ENCODE data around the gene PPP2R3A.
A peak's percentile ranks its signal among the peaks of the same experiment; 100 is the strongest.
"Not testable (repeated sequence)": the region's sequence is repeated elsewhere in the genome, so short reads cannot be mapped to it uniquely, and the experiment has no call there.

The PPP2R3A gene

DNA sequence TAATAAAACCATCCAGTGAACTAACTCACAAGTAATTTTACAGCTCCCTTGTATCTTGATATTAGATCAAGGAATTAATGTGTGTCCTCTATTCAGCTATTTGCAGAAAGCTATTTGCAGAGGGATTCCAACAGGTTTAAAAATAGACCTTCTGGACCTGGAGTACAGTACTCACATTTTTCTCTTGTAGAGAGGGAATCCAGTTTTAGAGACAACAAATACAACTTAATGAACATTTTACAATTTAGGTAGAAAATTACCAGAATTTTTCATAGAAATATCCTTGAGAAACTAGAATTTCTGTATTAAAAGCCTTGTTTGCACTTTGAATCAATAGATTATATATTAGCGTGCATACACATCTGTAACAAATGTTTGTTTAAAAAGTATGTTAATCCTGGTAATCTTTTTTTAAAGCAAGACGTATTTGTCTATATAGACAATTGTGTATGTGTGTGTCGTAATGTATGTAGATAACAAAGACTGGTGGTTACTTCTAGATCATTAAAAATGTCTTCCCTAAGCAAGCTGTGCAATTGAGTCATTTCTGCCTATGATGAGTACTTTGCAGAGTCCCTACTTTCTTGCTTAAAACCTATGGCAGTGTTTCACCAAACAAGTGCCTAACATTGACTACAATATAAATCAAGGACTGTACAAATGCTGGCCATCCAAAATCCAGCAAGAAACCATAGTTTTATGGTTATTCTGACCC is 57.9 kb downstream of the PPP2R3A start:
- DNase-seq, result no peak

- no peak for DNase-seq
Observed at GRCh38 chr3:136036306-136036705, 70.8 kb downstream of the PPP2R3A start.

DNA sequence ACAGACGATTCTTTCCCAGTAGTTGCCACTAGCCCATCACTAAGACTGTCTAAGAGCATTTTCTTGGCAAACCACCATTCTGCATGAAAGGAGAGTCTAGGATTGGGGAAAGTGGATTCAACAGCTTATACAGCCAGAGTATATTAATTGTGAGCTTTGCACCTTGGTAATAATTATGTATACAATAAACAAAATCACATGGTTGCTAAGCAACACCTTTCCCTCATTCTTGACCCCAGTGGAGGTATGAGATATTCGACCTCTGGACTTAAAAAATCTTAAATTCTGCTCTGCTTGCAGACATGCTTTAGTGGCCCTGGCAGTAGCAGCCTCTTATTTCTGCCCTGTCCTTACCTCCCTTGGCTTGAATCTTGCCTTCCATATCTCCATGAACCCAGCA is 73.1 kb downstream of the PPP2R3A start:
- DNase-seq, result no peak

GRCh38 chr3:136042608-136043221 is 77.2 kb downstream of the PPP2R3A start:
- no peak for DNase-seq

- no peak for DNase-seq
Observed at GRCh38 chr3:136044980-136045745, 79.6 kb downstream of the PPP2R3A start.

- no peak for DNase-seq
Observed at GRCh38 chr3:136048068-136048467, 82.5 kb downstream of the PPP2R3A start.

DNA sequence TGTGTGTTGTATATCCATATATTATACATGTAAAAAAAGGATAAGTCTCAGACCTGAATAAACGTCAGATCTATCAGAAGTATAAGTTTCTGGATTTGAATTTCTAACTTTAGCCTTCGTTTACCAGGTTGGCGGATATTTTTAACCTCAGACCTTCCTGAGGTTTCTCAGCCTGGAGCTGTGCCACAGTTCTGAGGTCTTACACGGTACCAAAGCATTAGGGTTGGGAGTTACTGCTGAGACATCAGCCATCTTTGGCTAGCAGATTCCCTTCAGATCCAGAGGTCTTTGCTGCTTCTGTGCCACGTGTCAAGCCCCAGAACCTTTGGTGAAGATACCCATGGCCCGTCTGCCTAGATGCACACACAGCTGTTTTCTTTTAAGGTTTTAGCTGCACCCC is 84.7 kb downstream of the PPP2R3A start:
- DNase-seq, result no peak

GRCh38 chr3:136055491-136055890 is 90.0 kb downstream of the PPP2R3A start:
- DNase-seq, result no peak

- DNase-seq, result no peak
Observed at GRCh38 chr3:136067211-136067610, 101.7 kb downstream of the PPP2R3A start.

DNA sequence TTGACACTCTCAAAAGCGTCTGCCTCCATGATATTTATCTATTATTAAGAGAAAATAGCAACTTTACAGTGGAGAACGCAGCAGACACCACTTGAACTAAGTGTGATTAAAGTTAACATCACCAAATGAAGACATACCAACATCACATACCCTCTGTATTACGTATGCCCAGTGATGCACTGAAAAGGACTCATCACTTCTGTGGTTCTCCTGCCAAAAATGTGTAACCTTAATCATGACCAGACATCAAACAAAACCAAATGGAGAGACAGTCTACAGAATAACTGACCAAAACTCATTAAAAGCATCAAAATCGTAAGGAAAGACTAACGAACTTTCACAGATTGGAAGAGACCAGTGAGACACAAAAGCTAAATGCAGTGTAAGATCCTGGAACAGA is 103.2 kb downstream of the PPP2R3A start:
- no peak for DNase-seq

DNA sequence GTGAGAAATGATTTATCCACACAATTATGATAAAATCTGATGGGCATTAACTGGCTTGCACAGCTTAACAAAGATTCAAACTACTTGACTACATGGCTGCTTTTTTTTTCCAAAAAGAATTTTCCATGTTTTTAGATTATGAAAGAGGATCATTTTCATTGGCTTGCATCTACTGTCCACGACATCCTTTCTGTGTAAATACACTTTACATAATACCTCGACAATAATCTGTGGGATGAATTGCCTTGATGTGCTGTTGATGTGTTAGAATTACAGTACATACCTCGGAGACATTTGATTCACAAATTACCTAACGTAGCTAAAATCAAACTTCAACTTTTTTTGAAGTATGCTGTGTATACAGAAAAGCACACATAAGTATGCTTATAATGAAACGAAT is 104.4 kb downstream of the PPP2R3A start:
- no peak for DNase-seq

- DNase-seq, result no peak
Observed at GRCh38 chr3:136070334-136070733, 104.8 kb downstream of the PPP2R3A start.

DNA sequence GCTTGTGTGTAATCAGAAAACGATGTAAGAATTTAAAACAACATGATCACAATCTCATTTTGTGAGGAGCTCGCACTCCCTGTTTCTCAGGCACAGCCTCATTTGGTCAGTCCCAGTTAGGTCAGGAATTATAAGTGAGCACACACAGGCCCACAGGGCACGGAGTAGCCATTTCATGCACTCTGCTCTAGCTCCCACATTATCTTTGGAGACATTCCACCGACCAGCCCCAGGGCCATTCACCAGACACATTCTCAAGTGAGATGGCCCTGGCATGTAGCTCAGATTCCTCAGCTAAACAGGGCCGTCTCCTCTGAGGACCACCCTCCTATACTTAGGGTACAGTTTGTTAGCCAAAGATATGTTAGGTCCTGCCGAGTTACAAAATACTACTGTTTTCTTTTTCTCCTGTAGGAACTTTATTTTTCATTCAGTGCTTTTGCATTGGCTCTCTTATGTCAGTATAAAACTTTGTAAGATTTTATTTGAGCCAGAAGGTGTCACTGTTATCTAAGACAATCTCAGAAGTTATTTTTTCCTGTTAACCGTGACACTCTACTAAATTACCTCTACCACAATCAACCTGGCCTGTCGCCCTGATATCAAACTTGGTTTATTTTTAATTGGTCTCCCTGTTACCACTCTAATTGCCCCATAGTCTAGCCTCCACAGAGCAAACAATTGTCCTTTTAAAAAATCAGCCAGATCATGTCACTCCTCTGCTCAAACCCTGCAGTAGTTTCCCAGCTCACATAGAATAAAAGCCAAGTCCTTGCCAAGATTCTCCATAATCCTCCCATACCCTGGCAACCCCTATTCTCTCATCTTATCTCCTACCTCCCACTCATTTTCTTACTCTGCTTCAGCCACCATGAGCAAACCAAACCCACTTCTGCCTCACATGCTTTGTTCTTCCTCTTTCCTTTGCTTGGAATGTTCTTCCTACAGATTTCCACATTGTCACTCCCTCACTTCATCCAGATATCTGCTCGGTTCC is 105.7 kb downstream of the PPP2R3A start:
- no peak for DNase-seq

- no peak for DNase-seq
Observed at GRCh38 chr3:136074546-136075170, 109.1 kb downstream of the PPP2R3A start.

DNA sequence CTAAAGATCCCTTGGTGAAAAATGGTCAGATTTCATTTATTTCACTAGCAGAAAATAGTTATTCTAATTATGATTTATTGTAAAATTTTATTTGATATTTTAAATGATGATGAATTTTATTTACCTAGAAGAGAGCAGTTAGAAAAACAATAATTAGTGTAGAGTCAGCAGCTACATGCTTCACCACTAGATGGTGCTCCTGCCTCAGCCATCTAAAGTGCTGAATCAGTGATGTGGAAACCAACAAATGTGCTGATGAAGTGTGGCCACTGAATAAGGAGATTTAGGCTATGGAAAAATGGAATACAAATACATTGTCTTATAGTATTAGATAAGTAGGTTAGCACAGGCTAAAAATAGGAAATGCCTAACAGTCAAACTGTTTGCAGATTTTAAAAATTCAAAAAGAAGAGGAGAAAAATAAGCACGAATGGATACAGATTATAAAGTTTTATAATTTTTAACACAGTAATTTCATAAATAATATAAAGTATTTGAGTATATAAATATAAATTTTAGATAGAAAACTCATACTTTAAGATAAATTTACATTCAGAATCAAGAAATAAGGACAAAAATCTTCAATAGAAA is 109.8 kb downstream of the PPP2R3A start:
- DNase-seq, result peak; percentile 78

DNA sequence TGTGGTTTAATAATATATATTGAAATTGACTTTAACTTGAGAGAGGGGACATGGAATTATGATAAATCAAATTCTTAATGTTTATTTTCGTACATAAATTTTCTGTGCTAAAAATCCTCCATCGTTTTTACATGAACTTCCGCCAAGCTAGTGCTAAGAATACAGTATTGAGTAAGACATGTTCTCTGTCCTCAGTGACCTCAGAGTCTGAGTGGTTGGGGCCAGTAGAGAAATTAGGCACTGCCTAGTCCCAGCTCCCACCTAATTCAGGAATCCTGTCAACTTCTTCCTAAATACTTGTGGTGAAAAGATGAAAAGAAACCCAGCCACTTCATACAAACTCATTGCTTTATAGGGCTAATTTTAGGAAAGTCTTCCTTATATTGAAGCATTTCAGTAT is 110.3 kb downstream of the PPP2R3A start:
- DNase-seq, result no peak

- DNase-seq, result no peak
Observed at GRCh38 chr3:136078421-136079364, 113.2 kb downstream of the PPP2R3A start.

GRCh38 chr3:136083641-136084382 is 118.3 kb downstream of the PPP2R3A start:
- not testable (repeated sequence) for DNase-seq

- DNase-seq, result not testable (repeated sequence)
Observed at GRCh38 chr3:136085067-136085466, 119.5 kb downstream of the PPP2R3A start.

GRCh38 chr3:136093771-136094170 is 128.2 kb downstream of the PPP2R3A start:
- DNase-seq, result no peak

All from CD4-positive, alpha-beta T cell treated with Interleukin-6 for 4 hours (primary cell).